ENCODE results near the gene ARRDC4.
"Not testable (repeated sequence)": the region's sequence is repeated elsewhere in the genome, so short reads cannot be mapped to it uniquely, and the experiment has no call there.

DNA sequence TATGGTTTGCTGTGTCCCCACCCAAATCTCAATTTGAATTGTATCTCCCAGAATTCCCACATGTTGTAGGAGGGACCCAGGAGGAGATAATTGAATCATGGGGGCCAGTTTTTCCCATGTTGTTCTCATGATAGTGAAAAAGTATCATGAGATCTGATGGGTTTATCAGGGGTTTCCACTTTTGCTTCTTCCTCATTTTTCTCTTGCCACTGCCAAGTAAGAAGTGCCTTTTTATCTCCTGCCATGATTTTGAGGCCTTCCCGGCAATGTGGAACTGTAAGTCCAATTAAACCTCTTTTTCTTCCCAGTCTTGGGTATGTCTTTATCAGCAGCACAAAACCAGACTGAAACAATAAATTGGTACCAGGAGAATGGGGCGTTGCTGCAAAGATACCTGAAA lies 25.5 kb downstream of the ARRDC4 start:
- TF ChIP-seq, protein P1, sequence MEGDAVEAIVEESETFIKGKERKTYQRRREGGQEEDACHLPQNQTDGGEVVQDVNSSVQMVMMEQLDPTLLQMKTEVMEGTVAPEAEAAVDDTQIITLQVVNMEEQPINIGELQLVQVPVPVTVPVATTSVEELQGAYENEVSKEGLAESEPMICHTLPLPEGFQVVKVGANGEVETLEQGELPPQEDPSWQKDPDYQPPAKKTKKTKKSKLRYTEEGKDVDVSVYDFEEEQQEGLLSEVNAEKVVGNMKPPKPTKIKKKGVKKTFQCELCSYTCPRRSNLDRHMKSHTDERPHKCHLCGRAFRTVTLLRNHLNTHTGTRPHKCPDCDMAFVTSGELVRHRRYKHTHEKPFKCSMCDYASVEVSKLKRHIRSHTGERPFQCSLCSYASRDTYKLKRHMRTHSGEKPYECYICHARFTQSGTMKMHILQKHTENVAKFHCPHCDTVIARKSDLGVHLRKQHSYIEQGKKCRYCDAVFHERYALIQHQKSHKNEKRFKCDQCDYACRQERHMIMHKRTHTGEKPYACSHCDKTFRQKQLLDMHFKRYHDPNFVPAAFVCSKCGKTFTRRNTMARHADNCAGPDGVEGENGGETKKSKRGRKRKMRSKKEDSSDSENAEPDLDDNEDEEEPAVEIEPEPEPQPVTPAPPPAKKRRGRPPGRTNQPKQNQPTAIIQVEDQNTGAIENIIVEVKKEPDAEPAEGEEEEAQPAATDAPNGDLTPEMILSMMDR (conservative IDR thresholded peaks at IDR 0.05; ENCODE audit: low read depth, low read length), result not testable (repeated sequence)
- TF ChIP-seq EZH2 (IDR thresholded peaks at IDR 0.05; ENCODE audit: borderline replicate concordance, low read depth, low read length, poor library complexity, severe bottlenecking), result not testable (repeated sequence)

All from A673 (cell line).